HT-29 (cell line): ENCODE data around the gene ZNF160. TPM values are rescaled to one million over a fixed set of nuclear protein-coding genes. Genes with fewer than 3 reads are reported as not detected.
"Not testable (repeated sequence)": the region's sequence is repeated elsewhere in the genome, so short reads cannot be mapped to it uniquely, and the experiment has no call there.

Experiments
- DNase-seq: peaks from one replicate; pipeline ENCODE4 v3.0.0-alpha.2; 2015; ENCODE audit warnings: low spot score
- total RNA-seq: library from RNA; depleted of rRNA; stranded (reverse); fragments of >200 nt; shearing (Covaris generic); gene quantifications from 2 replicates; pipeline ENCODE4 v1.2.3, GENCODE V29; 2014; rRNA removed

Gene ZNF160
- total RNA-seq = 8.5 and 14.9 TPM in 2 replicates

DNA sequence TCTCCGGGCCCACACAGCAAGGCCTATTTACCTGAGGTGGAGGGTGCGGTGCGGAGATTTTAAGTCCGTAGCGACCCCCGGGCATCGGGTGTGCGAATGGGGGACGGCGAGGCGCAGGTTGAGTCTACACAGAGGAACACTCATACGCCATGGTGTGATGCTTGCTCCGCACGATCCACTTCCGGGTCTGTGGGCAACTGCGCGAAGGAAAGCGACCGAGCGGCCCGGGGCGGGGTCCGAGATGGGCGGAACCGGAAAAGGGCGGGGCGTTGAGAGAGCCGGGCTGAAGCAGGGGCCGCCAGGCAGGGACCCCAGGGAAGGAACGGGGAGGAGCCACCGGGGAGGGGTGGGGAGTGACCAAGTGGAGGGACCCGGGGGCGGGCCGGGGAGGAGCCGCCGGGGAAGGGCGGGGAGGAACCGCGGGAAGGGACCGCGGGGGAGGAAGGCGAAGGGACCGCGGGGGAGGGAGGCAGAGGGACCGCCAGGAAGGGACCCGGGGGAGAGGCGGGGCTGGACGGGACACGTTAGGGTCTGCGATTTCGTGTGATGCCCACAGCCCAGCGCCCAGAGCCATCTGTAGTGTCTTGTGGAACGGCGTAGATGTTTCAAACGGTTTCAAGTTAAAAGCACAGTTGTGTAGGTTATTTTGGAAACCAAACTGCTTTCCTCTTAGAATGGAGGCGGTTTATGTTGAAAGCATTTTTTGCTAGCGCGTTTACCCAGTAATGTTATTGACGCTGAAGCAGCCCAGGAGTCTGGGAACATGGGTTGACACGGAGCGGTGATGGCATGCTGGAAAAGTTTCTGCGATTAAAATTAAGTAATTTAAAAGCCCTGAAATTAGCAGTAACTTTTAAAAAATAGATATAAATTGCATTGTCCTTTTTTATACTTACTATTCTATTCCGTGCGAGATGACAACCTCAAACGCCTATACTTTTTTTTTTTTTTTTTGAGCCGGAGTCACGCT lies at the start of gene ZNF160:
Gene ZNF160, minus strand, starts transcription at position 189 of the 970 bp plus-strand sequence. CDS start 17,146 bp downstream, outside the sequence.
- DNase-seq = peak; percentile 99

DNA sequence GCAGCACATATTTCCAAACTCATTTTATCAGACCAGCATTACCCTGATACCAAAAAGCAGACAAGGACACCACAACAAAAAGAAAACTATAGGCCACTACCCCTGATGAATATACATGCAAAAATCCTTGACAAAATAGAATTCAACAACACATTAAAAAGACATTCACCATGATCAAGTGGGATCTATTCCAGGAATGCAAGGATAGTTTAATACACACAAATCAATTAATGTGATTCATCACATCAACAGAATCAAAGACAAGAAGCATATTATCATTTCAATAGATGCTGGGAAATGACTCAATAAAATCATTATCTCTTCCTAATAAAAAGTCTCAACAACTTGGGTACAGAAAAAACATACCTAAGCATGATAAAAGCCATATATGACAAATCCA lies 44.4 kb upstream of the ZNF160 start:
- DNase-seq = no peak

DNA sequence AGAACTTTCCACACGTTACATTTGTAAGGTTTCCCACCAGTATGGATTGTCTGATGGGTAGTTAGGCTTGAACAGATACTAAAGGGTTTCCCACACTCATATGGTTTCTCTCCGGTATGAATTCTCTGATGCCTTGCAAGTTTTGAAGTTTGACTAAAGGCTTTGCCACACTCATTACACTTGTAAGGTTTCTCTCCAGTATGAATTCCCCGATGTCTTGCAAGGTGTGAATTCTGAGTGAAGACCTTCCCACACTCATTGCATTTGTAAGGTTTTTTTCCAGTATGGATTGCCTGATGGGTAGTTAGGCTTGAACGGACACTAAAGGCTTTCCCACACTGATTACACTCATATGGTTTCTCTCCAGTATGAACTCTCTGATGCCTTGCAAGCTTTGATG lies 37.1 kb upstream of the ZNF160 start:
- DNase-seq = no peak

DNA sequence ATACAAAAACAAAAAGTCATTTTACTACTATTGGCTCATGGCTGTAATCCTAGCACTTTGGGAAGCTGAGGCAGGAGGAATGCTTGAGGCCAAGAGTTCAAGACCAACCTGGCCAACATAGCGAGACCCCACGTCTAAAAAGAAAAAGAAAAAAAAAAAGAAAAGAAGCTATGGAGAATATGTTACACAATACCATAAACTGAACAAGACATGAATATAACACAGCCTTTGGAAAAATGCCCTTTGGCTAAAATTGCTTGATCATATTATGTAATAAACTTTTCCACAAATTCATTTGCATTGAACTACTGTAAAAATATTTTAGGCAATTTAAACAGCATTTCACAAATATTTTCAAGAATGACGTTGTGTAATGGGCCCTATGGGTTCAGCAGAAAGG lies 33.2 kb upstream of the ZNF160 start:
- DNase-seq = no peak

DNA sequence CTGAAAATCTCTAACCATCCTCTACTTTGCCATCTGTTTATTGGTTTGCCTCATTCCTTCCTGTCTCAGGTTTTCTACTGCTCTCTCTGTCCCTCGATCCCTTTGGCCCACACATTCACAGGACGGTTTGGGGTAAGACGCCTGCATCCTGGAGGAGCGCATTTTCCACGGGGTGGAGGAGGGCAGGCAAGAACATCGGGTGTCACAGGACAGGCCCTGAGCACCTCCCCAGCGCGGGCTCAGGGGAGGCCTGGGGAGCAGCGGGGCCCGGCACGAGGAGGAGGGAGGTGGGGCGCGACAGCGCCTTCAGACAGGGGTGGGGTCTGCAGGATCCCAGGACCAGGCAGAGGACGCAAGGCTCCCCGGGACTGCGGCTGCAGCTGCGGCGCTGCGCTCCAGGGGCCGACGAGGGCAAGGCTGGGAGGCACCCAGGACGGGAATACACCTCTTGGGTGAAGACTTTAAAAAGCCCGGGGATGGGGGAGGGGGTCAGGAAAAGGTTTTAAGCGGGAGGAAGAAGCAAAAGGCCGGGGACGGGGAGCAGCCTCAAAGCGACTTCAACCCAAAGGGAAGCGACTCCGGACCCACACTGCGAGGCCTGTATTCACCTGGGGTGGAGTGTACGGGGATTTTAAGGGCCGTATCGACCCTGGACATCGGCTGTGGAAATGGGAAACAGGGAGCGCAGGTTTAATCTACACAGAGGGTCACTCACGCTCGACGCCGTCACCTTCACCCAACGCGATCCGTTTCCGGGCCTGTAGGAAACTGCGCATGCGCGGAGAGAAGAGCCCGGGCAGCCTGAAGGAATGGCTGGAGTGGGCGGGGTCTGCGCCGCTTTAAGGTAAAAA lies 29.1 kb upstream of the ZNF160 start, which contains the start of gene ZNF415:
Gene ZNF415, minus strand, starts transcription at position 770 of the 851 bp plus-strand sequence. CDS start 10,234 bp downstream, outside the sequence.
- no peak for DNase-seq

DNA sequence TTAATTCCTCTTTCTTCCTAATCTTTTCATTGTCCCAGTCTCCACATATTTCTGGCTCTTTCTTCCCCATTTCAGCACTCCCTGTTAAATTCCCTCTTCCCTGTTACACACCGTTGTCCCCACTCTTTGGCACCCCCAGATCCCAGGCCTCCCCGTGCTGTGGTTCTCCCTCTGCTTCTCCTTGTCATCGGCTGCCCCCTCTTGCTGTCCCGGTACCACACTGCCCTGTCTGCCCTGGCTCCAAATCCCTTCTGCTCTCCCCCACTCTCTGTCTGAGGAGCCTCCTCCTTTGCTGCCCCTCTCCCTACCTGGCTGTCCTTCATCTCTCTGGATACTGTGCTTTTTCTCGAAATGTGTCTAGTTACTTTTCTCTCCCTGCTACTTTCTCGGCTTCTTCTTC lies 28.5 kb upstream of the ZNF160 start:
- DNase-seq = no peak

DNA sequence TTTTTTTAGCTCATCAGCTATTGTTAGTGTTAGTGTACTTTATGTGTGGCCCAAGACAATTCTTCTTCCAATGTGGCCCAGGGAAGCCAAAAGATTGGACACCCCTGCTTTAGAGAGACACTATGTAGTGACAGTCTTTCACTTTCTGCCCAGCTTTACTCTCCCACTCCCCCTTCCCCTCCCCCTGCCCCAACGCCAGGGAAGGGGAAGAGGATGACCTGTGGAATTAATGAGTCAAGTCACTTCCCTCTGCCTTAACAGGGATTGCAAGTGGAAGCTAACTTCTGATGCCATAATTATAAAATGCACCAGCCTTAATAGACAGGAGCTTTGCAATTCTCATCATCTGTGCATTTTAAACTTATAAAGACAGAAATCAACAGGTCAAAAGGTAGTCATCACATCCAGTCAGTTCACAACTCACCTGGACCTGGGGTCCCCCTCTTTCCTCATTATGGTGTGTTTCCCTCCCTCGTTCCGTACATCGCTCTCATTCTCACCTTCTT lies 27.9 kb upstream of the ZNF160 start:
- DNase-seq = no peak

DNA sequence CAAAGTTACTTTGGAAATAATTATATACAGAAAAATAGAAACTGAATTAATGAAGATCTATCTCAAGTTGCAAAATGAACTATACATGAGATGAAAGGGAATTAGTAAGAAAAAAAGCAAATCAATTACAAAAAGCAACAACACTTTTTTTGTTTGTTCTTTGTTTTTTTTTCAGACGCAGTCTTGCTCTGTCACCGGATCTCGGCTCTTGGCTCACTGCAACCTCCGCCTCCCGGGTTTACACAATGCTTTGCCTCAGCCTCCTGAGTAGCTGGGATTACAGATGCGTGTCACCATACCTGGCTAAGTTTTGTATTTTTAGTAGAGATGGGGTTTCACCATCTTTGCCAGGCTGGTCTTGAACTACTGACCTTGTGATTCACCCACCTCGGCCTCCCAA lies 27.3 kb upstream of the ZNF160 start:
- no peak for DNase-seq

DNA sequence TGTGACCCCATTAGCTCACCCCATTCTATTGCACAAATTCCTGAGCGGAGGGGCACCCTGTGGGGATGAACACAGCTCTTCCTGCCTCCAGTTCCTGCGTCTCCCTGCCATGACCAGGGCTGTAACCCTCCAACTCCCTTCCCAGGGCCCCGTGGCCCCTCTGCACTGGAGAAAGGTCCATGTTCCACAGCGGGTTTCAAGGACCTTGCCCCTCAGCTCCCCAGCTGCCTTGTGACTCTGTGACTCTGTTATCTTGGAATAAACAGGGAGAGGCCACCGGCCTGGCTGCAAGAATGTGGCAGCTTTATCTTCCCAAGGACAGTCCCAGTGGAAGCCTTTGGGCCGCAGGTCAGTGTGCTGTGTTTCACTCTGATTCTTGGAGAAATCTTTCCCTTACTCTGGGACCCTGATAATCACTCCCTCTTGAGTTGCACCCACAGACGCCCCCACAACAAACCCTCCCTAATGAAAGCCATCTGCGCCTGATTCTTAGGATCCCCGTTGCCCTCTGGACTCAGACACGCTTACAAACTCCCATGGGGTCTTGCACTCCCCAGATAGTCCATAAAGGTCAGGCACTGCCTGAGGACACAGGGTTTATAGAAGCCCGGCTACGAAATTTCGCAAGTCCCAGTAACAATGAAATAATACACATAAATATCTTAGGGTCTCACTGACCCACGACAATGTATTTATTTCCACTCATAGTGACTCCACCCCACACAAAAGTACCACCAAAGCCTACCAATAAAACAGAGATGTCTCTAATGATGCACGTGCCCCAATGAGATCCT lies 23.7 kb upstream of the ZNF160 start:
- not testable (repeated sequence) for DNase-seq

DNA sequence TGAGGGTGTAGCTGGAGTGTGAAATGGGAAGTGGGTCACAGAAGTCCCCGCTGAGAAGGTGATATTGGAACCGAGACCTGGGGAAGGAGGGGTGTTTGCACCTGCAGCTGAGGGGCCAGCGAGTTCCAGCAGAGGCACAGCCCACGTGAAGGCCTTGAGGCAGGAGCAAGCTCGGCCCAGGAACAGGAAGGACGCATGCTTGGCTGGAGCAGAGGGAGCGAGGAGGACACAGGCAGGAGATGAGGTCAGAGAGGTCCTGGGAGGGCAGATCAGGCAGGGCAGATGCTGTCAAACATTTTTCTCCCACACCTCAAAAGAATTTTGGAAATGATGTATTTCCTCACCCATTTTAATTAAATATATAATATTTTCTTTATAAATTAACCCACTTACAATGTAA lies 20.2 kb upstream of the ZNF160 start:
- no peak for DNase-seq

DNA sequence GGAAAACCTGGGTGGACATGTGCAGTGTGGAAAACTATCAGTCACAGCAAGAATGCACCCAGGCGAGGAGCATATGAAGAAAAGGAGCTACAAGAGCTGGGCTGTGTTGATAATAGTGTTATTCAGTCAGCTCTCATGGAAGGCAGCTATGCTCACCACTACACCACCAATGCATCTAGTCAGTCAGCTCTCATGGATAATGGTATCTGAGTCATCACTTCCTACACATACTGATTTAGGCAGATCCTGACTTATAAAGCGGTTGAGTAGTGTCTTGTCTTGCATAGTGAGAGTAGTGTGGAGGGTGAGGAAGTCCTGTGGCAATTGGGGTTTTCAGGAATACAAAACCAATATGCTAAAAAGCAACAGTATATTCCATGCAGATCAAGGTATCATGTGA lies 9.1 kb upstream of the ZNF160 start:
- DNase-seq = no peak

DNA sequence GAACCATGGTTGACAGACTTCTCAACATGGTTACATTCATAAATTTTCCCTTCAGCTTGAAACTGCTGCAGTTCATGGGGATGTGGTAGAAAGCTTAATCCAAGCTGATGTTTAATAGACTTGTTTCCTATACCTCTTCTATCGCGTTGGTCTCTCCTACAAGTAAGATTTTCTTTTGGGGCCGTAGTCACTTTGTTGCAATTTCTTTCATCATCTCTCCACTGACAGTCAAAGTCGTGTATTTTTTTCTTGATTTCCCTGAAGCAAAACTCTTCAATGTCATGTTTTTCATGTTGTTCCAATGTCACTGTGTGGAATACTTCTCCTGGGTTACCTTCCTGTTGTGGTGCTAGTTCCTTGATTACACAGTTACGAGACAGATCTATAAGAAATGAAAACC lies 6.3 kb upstream of the ZNF160 start:
- no peak for DNase-seq

DNA sequence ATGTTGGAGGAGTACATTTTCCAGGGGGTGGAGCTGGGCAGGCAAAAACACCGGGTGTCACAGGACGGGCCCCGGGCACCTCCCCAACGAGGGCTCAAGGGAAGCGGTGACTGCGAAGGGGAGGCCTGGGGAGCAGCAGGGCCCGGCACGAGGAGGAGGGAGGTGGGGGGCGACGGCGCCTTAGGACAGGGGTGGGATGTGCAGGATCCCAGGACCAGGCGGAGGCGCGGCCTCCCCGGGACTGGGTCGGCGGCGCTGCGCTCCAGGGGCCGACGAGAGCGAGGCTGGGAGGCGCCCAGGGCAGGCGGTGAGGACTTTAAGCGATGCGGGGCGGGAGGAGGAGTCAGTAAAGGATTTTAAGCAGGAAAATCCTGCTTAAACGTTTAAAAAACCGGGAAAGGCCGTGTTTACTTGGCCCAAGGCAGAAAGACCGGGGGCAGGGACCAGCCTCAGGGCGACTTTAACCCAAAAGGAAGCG lies 427 bp downstream of the ZNF160 start:
- DNase-seq = no peak

DNA sequence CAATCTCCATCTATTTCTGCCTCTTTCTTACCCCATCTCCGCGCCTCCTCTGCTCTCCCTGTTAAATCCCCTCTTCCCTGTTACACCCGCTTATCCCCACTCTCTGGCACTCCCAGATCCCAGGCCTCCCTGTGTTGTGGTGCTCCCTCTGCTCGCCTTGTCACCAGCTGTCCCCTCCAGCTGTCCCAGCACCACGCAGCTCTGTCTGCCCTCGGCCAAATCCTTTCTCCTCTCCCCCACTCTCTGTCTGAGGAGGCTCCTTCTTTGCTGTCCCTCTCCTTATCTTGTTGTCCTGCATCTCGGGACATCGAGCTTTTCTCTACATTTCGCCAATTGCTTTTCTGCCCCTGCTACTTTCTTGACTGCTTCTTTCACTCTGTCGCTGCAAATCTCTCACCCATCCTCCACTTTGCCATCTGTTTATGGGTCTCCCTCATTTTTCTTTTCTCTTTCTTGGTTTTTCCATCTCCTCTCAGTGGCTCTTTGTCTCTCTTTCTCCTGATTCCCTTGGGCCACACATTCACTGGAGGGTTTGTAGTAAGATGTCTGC lies 941 bp downstream of the ZNF160 start:
- peak; percentile 49 for DNase-seq

DNA sequence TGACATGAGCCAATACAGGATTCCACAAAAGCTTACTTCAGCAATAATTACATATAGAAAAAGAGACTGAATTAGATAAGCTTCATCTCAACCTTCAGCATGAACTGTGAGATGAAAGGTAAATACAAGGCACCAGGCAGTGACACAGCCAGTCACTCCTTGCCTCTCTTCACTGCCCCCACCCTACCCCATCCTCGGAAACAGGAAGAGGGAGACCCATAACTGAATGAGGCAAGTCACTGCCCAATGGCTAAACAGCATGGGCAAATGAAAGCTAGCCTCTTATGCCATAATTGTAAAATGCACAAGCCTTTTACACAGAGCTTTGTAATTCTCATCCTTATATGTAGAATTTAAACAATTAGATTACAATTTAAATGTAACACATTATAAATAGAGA lies 1.7 kb downstream of the ZNF160 start:
- DNase-seq = no peak

DNA sequence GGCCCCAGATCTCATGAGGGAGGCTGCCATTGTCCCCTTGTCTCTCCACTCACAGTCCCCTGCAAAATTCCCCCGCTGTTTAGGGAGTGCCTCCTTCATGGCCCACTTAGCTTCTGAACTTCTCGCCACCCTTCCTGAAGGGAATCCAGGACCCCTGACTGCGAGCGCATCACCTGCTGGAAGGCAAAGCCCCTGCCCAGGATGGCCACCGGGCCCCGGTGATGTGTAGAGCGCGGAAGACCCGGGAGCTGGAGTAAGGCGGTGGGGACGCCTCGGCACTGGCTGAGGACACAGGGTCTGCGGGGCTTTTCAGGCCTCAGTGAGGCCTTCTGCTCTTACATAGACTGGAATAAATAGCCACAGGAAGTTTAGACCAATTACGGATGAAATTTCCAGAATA lies 4.7 kb downstream of the ZNF160 start:
- not testable (repeated sequence) for DNase-seq

DNA sequence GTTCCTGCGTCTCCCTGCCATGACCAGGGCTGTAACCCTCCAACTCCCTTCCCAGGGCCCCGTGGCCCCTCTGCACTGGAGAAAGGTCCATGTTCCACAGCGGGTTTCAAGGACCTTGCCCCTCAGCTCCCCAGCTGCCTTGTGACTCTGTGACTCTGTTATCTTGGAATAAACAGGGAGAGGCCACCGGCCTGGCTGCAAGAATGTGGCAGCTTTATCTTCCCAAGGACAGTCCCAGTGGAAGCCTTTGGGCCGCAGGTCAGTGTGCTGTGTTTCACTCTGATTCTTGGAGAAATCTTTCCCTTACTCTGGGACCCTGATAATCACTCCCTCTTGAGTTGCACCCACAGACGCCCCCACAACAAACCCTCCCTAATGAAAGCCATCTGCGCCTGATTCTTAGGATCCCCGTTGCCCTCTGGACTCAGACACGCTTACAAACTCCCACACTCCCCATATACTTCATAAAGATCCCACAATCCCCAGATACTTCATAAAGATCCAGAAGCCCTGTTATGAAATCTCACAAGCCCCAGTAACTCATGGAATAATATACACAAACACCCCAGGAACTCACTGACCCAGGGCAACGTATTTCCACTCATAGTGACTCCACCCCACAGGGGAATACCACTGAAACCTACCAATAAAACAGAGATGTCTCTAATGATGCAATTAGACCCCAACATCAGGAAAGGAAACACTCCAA lies 6.1 kb downstream of the ZNF160 start:
- not testable (repeated sequence) for DNase-seq

DNA sequence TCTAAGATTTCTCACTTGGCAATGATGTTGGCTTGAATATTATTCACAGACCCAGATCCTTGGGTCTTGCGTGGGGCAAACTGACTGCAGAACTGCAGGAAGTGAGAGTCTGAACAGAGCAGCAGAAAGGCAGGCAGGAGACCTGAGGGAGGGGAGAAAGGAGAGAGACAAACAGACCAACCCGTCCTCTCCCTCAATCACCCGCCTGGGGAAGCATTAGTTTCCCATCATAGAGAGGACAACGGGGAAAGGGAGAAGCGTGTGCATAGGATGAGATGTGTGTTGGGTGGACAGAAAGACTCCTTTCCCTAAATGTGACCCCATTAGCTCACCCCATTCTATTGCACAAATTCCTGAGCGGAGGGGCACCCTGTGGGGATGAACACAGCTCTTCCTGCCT lies 6.6 kb downstream of the ZNF160 start:
- not testable (repeated sequence) for DNase-seq

DNA sequence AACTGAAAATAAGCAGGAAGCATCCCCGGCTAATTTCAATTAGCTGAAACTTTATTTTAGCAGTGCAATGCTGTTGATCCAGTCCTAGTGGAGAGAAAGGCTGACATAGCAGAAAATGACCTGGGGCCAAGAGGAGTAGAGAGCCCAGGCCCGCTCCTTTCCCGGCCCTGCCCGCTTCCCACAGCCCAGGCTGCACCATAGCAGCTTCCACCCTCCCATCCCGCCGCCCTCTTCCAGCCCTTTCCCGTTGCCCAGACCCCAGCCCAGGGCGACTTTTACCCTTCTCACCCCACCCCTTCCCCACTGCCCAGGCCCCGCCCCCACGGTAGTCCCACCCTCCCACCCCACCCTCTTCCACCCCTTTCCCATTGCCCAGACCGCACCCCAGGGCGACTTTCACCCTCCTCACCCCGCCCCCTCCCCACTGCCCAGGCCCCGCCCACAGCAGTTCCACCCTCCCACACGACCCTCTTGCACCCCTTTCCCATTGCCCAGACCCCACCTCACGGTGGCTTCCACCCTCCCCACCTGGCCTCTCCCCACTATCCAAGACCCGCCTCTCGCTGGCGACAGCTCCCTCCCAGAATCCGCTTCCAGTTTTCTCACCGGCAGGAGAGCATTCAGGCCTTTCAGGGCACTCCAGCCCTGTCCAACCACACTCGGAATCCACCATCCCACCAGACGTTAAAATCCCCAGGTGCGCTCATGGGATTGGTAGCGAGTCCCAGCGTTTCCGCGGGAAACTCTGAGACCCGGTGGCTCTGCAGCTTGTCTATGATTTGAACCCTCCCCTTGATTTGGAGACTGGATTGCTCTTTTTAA lies 8.3 kb downstream of the ZNF160 start:
- no peak for DNase-seq
